ENCODE results near the gene SRP9.

SRP9 gene, protein sequence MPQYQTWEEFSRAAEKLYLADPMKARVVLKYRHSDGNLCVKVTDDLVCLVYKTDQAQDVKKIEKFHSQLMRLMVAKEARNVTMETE

DNA sequence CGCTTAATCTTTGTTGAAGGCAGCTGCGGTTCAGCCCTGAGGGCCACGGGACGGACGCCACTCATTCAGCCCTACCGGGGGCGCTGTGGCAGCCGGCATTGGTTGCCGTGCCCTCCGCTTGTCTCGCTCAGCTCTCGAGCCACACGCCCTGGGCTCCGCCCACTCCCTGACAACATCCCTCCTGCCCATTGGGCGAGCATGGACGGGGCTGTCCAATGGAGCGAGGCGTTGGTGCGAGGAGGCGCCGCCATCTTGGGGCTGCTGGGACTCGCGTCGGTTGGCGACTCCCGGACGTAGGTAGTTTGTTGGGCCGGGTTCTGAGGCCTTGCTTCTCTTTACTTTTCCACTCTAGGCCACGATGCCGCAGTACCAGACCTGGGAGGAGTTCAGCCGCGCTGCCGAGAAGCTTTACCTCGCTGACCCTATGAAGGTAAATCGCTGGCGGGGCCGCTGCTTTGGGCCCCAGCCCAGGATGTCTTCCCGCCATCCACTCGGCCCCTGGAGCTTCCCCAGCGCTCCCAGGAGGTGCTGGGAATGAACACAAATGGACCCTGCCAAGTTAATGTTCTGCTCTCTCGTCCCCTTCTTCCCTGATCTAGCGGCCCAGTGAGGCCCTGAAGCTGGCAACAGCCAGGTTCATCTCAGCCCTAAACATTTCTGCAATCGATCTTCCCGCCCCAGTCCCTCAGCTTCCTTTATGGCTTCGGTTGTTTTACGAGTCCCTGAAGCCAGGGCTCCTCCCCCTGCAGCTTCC, at the start of gene SRP9:
SRP9 (plus strand) TSS at position 244 of the 754 bp plus-strand sequence; CDS start at position 359, 115 bp downstream.
- DNase-seq (ENCODE audit: low read depth), result peak; percentile 96

DNA sequence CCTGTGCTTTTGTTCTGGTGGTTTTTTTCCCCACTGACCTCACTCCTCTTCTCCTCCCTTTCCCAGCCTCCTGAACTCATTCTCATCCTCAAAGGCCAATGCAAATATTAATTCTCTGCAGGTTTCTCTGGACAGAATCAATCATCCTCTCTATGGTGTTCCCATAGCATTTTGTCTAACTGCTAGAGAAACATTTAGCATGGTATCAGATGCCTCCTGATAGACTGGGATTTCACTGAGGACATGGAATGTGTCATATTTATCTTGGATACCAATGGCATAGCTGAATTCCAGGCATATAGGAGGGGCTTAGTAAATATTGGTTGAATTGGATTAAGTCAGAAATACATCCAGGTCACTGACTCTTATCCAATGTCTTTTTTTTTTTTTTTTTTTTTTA, 46.1 kb upstream of the SRP9 start:
- no peak for DNase-seq (ENCODE audit: low read depth)

DNA sequence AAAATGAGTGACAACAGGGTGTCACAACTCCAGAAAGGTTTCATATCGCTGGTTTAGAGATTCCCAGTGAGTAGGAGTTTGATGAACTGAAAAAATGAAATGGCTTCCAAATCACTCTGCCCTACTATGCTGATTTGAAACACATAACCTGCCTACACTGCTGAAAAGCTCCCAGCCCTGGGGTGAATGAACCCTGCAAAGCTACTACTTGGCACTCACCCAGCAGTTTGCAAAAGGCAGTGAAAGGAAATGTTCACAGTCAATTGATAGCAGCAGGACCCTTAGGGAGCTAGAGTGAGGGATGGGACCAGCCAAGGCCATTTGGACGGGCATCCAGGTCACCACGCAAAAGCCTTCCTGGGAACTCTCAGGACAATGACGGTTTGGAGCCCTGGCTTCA, 44.4 kb upstream of the SRP9 start:
- no peak for DNase-seq (ENCODE audit: low read depth)

DNA sequence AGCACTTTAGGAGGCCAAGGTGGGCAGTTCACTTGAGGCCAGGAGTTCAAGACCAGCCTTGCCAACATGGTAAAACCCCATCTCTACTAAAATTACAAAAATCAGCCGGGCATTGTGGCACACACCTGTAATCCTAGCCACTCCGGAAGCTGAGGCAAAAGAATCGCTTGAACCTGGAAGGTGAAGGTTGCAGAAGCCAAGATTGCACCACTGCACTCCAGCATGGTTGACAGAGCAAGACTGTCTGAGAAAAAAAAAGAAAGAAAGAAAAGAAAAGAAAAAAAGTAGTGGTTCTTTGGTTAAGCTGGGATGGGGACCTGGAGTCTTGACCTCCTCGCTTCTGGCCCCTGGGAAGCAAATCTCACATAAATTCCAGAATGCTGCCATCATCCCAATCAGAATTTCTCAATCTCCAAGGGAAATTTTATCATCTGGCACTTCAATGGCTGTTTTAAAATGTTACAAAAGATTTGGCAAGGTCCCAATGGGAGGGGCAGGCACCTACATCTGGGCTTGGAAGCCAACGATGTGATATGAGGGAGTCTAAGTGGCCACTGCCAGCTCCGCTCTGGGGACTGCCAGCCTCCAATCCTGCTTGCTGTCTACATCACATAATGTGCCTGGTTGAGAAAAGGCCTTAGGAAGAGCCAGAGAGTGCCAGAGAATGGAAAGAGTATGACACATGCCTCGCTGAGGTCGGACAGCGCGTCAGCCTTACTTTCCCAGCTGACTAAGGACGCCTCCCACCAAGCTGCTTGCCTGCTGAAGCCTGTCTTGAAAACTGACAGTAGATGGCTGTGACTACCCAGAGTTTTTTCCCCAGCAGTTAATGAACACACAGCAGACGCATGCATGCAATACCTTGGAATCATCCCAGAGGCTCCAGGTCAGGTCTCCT, 42.1 kb upstream of the SRP9 start:
- DNase-seq (ENCODE audit: low read depth), result peak; percentile 98

DNA sequence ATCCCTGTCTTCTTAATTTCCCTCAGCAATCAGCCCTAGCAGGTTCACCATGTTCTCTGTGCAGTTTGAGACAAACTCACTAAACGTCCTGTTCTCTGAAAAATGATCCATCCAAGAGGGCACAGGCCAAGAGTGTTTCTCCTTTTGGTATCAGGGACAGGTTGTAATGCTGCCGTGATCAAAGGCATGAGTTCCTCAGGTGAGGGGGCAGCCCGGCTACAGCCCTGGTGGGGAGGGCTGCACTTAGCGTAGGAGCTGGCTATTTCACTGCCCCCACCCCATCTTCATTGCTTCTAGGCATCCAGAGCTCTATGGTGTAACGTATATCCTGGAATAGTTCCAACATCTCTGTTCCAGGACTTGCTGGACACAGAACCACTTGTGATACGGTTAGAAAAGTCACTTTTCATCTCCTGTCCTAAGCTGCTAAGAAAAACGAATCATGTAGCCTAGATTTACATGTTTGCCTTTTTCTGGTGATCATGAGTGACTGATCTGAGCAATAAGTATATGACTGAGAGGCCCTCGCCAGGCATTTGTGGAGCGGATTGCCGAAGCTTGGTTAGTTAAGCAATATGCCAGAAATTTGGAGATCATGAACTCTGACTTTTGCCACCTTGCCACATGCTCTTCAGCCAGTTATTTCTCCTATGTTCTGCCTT, 41.1 kb upstream of the SRP9 start:
- DNase-seq (ENCODE audit: low read depth), result no peak

DNA sequence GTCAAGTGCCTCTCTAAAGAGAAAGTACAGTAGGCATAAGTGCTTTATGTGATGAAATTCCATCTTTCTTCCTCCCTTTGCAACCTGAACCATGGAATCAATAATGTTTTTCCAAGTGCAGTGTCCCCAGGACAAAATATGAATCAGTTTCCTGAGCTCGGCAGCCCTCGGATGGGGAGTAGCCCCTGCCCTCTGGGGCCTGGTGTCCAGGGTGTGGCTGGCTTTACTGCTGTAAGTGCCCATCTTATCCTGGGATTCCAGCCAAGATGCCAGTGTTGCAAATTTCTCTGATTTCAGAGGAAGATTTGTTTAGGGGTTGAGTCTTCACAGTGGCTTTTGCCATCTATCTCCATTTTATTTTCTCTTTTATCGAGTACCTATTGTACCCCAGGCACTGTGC, 40.5 kb upstream of the SRP9 start:
- no peak for DNase-seq (ENCODE audit: low read depth)

DNA sequence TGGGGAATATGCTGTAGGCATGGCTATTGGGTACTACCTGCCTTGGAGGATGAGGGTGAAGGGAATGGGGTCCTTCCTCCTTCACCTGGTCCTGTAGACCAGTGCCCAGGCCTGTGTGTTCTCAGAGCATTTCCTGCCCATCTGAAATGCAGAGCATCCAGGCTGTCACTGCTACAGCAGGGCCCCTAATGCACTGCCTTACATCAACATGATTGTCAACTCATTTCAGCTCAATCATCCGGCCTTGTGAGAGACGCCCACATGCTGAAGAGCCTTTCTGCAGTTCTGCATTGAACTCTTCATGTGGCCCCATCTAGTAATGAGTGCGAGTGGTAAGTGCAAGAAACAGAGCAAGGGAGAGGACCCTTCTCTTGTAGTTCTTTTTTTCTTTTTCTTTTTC, 39.8 kb upstream of the SRP9 start:
- no peak for DNase-seq (ENCODE audit: low read depth)

DNA sequence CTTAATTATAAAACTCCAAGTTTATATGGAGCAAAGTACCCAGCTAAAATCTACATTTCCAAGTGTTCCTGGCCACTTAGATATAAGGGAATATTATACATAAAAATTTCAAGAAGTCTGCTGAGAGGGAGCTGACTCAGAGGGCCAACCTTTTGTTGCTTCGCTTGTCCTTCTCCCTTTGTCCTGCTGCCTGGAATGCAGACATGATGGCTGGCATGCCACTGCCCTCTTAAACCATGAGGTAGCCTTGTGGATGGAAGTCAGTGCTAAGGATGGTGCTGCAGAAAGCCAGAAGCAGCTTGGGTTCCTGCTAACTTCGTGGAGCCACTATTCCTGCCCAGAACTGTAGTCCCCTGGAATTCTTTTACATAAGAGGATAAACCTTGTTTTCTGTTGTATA, 38.9 kb upstream of the SRP9 start:
- no peak for DNase-seq (ENCODE audit: low read depth)

DNA sequence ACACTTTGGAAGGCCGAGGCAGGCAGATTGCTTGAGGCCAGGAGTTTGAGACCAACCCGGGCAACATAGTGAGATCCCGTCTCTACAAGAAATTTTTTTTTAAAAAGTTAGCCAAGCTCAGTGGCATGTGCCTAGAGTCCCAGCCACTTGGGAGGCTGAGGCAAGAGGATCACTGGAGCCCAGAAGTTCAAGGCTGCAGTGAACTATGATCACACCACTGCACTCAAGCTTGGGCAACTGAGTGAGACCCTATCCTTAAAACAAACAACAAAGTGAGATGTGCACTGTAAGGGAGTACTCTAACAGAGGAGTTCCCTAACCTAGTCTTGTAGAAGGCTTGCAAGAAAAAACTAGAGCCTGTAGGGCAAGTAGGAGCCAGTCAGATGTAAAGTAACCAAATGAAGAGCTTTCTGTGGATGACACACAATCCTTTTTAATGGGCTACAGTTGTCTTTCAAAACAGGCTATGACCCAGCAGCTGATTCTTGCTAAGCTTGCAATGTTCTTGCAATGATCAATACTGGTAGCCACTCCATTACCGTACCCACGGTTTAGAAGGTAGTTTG, 38.0 kb upstream of the SRP9 start:
- no peak for DNase-seq (ENCODE audit: low read depth)

DNA sequence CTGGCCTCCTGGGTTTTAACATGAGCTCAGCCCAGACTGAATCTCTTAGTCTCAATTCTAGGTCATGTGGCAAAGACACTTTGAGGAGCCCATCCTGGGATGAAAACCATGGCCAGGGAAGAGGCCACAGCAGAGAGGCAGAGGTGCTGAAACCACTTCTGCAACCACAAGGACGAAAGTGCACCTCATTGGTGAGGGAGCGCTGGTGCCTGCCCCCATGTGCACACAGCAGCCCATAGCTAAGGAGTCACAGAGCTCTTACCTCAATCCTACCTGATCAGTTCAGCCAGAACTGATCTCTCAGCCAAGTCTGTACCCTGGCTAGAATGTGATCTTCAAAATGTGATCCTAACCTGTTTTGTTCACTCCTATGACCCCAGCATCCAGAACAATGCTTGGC, 32.9 kb upstream of the SRP9 start:
- no peak for DNase-seq (ENCODE audit: low read depth)

DNA sequence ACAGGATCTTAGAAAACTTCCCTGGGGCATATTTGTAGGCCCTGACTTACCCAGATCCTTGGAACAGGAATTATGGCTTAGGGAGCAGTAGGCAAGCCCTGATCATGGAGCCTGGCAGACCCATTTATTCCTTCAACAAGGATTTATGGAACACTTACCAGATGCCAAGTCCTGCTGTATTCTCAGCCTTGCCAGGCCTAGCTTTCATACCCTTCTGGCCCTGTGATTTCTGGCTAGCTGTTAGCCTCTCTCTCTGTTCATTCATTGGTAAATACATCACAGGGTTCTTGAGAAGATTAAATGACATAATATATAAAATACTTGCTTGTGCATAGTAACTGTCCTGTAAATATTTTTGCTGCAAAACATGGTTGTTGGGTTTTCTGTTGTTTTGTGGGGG, 32.4 kb upstream of the SRP9 start:
- no peak for DNase-seq (ENCODE audit: low read depth)

DNA sequence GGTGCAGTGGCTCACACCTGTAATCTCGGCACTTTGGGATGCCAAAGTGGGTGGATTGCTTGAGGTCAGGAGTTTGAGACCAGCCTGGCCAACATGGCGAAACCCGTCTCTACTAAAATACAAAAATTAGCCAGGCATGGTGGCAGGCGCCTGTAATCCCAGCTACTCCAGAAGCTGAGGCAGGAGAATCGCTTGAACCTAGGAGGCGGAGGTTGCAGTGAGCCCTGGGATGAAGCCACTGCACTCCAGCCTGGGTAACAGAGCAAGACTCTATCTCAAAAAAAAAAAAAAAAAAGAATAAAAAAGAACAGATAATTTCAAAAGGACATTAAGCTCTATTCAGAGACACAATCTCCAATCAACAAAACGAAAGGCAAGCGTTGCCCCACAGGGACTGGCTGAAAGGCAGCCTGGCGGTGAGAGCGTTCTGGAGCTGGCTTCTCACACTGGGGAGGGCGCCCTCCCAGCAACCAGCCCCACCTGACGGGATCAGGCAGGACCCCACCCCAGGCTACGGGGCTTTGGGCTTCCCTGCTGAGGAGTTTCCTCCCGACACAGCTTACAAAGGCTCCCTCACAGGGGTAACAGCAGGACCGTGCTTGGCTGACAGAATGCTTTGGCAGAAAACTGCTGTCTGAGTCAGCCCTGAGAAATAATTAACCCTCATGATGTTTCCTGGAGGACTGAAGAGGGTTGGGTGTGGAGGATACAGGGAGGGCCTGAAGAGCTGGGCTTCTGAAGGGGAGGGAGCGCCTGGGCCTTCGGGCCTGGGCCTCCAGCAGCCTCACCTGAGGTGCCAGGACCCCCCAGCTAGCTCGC, 31.1 kb upstream of the SRP9 start:
- DNase-seq (ENCODE audit: low read depth), result peak; percentile 87

DNA sequence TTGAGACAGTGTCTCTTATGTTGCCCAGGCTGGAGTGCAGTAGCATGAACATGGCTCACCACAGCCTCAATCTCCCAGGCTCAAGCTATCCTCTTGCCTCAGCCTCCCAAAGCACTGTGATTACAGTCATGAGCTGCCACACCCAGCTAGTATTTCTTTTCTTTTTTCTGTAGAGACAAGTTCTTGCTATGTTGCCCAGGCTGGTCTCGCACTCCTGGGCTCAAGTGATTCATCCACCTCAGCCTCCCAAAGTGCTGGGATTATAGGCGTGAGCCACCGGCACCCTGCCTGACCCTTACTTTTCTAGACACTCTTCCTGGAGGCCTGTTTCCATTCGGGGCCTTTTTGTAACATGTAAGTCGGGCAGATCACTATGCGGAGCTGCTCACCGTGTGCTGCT, 30.1 kb upstream of the SRP9 start:
- no peak for DNase-seq (ENCODE audit: low read depth)

DNA sequence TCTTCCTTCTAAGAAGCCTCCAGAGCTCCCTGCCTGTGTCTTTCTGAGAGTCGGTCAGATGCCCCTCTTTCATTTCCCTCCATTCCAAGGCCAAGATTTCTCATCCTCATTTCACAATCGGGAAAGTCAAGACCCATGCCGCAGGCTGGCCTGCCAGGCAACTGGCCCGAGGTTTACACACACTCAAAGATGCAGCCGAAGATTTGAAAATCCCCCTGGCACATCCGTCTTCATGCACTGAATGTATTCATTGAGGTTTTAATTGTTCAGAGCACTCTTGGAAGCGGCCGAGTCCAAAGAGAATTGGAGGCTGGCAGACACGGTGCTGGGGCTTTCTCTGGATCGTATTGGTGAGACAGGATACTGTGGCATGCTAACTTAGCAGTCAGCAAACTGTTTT, 29.1 kb upstream of the SRP9 start:
- no peak for DNase-seq (ENCODE audit: low read depth)

DNA sequence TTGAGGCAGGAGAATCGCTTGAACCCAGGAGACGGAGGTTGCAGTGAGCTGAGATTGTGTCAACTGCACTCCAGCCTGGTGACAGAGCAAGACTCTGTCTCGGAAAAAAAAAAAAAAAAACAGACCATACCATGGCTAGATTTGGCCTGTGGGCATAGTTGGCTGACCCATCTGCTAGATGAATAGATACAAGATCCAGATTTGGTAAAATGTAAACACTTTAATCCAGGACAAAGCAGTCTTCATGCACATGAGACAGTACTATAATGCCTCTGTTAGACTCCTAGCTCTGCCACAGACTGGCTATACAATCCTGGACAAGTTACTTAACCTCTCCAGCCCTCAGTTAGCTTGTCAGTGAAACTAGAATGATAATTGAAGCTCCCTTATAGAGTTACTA, 27.9 kb upstream of the SRP9 start:
- no peak for DNase-seq (ENCODE audit: low read depth)

DNA sequence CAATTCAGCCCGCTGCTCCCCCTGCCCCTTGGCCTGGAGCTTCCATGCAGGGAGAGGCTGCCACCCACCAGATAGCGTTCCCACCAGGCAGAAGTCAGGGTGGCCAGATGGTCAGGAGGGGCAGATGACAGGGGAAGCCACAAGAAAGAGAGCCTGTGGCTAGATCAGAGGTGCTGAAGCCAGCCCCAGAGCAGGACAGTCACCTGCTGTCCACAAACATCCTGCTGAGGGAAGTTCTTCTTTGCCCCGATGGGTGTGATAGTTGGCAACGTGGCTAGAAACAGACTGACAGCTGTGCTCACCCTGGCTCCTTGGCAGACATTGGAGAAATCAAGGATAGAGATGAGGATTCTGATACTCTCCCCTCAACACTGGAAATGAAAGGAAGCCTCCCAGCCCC, 27.2 kb upstream of the SRP9 start:
- no peak for DNase-seq (ENCODE audit: low read depth)

DNA sequence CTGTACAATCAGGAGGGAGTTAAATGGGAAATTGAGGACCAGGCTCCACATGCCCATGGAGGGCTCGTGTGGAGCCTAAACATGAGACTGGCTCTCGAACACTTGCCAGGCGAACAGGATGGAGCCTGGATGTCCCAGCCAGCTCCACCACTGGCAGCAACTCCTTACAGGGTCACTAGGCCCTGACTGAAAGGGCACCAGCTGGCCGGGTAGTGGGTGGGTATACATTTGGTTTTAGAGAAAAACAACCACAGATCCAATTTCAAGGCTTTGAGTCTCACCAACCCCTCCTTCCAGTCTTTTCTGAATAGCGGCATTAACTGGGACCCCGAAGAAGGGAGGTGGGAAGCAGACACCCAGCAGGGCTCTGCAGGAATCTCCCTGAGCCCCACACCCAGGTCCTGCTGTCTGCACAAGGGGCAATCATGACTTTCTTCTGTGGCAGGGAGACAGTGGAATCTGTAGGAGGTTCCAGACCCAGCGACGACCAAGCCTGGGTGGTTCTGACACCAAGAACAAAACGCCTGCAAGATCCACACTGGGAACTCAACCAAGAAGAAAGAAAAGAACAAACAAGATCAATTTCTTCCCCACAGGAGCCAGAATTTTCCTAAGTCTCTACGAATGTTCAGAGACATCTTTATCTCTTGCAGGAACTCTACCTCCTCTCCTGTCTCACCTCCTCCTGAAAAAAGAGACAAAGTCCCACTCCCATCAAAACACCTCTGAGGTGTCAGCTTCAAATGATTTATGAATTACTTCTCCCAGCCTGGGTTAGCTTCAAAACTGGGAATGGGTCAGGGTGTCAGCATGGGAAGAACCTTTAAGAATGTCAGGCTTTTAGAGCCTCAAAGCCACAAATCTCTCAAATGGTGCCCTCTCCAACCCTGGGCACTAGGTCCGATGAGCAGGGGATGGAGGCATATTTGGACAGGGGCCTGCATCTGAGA, 26.5 kb upstream of the SRP9 start:
- no peak for DNase-seq (ENCODE audit: low read depth)

DNA sequence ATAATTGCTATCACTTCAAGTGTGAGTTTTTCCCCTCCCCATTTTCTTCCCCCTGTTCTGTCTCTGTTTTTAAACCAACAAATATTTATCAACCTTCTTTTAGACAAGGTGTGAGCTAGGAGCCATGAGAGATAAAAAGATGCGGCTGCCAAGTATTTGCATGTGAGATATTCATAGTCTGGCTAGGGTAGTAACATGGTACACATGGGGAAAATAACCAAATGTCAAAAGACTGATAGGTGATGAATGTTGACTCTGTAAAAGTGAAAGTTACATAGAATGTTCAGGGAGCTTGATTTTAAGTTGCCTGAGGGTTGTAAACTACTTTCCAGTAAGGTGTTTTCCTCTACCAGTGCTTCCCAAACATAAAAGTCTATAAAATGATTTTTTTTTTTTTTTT, 25.4 kb upstream of the SRP9 start:
- DNase-seq (ENCODE audit: low read depth), result no peak

DNA sequence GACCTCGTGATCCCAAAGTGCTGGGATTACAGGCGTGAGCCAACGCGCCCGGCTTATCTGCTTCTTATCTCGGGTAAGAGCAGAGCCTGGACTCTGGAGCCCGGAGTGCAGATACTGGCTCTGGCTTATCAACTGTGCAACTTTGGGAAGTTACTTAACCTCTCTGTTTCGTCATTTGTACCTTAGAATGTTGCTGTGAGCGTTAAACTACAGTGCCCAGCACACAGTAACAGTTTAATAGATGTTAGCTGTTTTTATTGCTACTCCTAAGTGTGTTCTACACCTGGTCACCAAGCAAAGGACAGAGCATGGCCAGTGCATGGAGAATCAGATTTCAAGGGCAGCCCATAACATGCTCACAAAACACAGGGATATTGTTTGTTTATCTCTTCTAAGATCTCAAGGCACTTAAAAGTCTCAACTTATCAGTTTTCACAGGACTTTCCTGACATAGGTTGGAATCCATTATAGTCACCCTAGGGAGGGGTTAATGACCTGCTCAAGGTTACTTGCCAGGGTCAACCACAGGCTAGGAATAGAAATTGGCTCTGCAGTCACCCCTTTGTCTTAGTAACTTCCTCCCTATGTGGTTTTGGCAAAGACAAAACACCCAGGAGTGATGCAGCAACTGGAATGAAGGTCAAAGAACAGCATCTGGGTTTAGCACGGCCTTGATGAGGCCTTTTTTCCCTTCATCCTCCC, 22.5 kb upstream of the SRP9 start:
- peak; percentile 96 for DNase-seq (ENCODE audit: low read depth)

Data from amniotic epithelial cell (primary cell).